ENCODE results near the gene PUS1.

PUS1 gene

GRCh38 chr12:131916306-131917138 lies 12.6 kb upstream of the PUS1 start:
- DNase-seq (ENCODE audit: low spot score): no peak

- DNase-seq (ENCODE audit: low spot score): no peak
Measured at GRCh38 chr12:131917139-131917710, 11.9 kb upstream of the PUS1 start.

GRCh38 chr12:131917711-131918306 lies 11.3 kb upstream of the PUS1 start:
- no peak for DNase-seq (ENCODE audit: low spot score)

- DNase-seq (ENCODE audit: low spot score): no peak
Measured at GRCh38 chr12:131918311-131919050, 10.6 kb upstream of the PUS1 start.

DNA sequence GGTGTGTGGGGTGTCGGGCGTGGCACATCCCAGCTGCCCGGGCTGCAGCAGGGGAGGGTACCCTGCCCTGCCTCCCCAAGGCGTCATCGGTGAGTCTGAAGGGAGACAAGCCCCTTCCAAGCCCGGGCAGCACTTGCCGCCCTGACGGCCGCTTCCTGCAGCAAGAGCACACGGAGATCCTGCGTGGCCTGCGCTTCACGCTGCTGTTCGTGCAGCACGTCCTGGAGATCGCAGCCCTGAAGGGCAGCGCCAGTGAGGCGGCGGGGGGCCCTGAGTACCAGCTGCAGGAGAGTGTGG lies 10.1 kb upstream of the PUS1 start:
- no peak for DNase-seq (ENCODE audit: low spot score)

- DNase-seq (ENCODE audit: low spot score): no peak
Measured at GRCh38 chr12:131919366-131920156, 9.5 kb upstream of the PUS1 start.

DNA sequence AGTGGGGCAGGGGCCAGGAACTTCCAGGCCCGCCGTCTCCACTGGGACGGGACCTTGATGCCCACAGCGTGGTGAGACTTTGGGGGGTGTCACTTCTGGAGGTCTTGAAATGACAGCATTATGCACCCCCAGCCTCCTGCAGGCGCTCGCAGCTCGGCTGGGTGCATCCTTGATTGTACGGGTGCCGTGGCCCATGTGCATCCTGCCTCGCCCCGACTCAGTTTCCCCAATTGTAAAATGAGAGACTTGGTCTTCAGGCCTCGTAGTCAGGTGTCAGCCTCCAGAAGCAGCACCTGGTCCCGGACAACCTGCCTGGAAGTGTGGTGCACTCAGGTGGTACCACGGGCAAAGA lies 8.9 kb upstream of the PUS1 start:
- DNase-seq (ENCODE audit: low spot score): no peak

GRCh38 chr12:131920902-131921840 lies 7.9 kb upstream of the PUS1 start:
- no peak for DNase-seq (ENCODE audit: low spot score)

GRCh38 chr12:131921866-131922769 lies 7.0 kb upstream of the PUS1 start:
- no peak for DNase-seq (ENCODE audit: low spot score)

DNA sequence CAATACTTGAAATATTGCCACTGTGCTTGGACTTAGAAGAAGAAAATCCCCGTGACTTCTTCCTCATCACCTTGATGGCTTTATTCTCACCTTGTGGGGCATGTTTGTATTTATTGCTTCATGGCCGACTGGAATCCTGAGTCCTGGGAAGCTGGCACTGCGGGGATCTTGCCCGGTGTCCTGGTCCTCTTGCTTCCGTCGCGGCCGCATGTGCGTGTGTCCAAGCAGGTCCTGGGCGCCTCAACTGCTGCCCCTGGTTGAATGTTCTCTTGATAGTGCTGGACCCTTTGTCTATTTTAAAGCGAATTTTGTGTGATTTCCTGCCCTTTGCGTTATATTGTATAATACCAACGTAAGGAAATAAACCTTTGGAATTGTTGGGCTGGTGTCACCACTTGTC lies 6.3 kb upstream of the PUS1 start:
- no peak for DNase-seq (ENCODE audit: low spot score)

GRCh38 chr12:131923260-131923659 lies 5.8 kb upstream of the PUS1 start:
- DNase-seq (ENCODE audit: low spot score): peak; percentile 91

DNA sequence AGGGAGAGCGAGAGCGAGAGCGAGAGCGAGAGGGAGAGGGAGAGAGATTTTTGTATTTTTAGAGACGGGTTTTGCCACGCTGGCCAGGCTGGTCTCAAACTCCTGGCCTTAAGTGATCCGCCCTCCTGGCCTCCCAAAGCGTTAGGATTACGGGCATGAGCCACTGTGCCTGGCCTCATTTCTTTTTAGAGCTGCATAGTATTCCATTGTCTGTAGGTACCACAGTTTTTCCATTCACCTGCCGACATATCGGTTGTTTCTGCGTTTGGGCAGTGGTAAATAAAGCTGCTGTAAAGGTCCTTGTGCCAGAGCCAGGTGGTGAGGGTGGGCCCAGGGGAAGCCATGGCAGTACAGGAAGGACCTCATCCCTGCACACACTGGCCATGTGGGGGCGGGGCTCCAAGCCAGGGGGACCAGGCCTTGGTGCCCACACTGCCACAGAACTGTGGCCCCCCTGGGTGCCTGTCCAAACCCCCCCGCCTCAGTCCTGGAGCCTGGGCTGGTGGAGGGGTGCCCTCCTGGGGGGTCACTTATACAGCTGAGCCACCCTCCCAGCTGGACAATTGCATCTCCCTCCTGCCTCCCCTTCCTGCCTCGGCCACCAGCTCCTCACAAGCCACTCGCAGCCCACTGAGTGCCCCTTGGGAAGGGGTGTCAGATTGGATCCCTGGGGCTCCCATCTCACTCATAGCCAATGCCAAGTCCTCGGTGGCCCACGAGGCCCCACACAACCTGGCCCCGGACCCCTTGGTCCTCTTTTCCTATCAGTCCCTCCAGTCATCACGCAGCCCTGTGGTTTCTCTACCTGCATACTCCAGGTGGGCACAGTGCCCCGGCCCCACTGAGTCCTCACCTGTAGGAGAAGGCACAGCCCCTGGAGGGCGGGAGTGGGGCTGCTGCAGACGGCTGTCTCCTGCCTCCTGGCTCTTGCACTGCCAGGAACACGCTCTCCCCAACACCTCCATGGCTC lies 1.7 kb upstream of the PUS1 start:
- DNase-seq (ENCODE audit: low spot score): no peak

GRCh38 chr12:131928080-131928710 lies 881 bp upstream of the PUS1 start:
- no peak for DNase-seq (ENCODE audit: low spot score)

DNA sequence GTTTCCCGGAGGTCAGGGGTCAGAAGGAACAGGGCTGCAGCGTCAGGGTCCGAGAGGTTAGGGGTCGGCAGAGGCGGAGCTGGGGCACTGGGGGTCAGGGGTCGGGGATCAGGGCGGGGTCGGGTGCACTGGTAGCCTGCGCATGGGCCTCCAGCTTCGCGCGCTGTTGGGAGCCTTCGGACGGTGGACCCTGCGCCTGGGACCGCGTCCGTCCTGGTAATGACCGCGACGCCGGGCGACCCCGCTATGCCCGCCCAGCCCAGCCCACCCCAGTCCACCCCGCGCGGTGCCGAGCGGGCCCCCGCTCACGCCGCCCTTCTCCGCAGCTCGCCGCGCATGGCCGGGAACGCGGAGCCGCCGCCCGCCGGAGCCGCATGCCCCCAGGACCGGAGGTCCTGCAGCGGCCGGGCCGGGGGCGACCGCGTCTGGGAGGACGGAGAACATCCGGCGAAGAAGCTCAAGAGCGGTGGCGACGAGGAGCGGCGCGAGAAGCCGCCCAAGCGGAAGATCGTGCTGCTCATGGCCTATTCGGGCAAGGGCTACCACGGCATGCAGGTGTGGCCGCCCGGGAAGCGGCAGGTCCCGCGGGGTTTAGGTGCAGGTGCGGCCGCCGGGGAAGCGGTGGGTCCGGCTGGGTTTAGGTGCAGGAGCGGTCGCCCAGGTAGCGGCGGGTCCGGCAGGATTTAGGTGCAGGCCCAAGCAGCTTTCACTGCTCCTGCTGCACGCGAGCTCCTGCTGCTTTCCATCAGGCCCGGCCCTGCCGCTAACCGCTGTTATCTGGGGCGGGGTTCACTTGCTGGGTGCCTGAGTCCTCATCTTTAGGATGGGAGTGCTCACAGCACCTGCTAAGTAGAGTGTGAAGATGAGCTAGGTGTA lies 743 bp downstream of the PUS1 start:
- DNase-seq (ENCODE audit: low spot score): peak; percentile 58

- no peak for DNase-seq (ENCODE audit: low spot score)
Measured at GRCh38 chr12:131930510-131930909, 1.4 kb downstream of the PUS1 start.

- DNase-seq (ENCODE audit: low spot score): no peak
Measured at GRCh38 chr12:131933387-131933786, 4.3 kb downstream of the PUS1 start.

GRCh38 chr12:131934535-131934934 lies 5.5 kb downstream of the PUS1 start:
- DNase-seq (ENCODE audit: low spot score): no peak
